ENCODE measurements around the gene EEPD1. TPM values are rescaled to one million over a fixed set of nuclear protein-coding genes. Genes with fewer than 3 reads are reported as not detected.

EEPD1 gene
- total and polyA plus RNA-seq, 2 donors (not counting 3 experiments of a cell fraction or from before 2014, with no cell fraction given): 0.40 to 0.42 TPM

- H3K9me1 ChIP-seq (replicated peaks; ENCODE audit: control insufficient read depth, extremely low read depth, insufficient read depth, low read length): no peaks in the 10 kb centered on the region
- no peak overlapping the region for H3K4me2 ChIP-seq (ENCODE audit: insufficient read depth, low read length)
- ChIA-PET POLR2A (no interaction called here), CTCF (interaction anchor here (1.5 to 5.9 kb wide), 3 partner anchors 15 to 295 kb away, joined by 4 to 115 read pairs (median 34); no protein-coding TSS in a partner anchor)
- no peaks in the 10 kb centered on the region for H3K36me3 ChIP-seq (ENCODE audit: control insufficient read depth in 2 of 2, extremely low read depth in 1 of 2, insufficient read depth in 2 of 2, low read length in 2 of 2)
- BruUV-seq (replicated peaks): no TSS peak
- FAIRE-seq (no peak), DNase-seq (ENCODE audit: low read depth, low spot score) (no peak)
- intact Hi-C loops (cut with micrococcal nuclease) (no loop called here), dilution Hi-C loops (cut with MboI; ENCODE audit: extremely low pct_ligation_motif_present, low sequenced_read_pairs) (no loop called here)
- H3K79me2 ChIP-seq (ENCODE audit: control insufficient read depth, insufficient read depth, low read length): no peaks in the 10 kb centered on the region
- H3K27me3 ChIP-seq (ENCODE audit: control insufficient read depth in 2 of 2, insufficient read depth in 2 of 2, low read length in 2 of 2): peaks cover 0 to 3% of the 10 kb centered on the region in 2 experiments
- no peak overlapping the region for H3K27ac ChIP-seq (ENCODE audit: insufficient read depth, low read depth, low read length)
- peaks cover 5% of the 10 kb centered on the region for H3K4me1 ChIP-seq (ENCODE audit: control insufficient read depth, extremely low read depth, insufficient read depth, low read length)
- no peaks in the 10 kb centered on the region for H4K20me1 ChIP-seq (replicated peaks; ENCODE audit: control insufficient read depth, extremely low read depth, insufficient read depth, low read length)
- H3K4me3 ChIP-seq (replicated peaks in 1 of 3; ENCODE audit: insufficient read depth in 1 of 3, low read depth in 1 of 3, low read length in 3 of 3): no peak overlapping the region
- H2AFZ ChIP-seq (ENCODE audit: low read depth, low read length): no peak overlapping the region
- H3K9ac ChIP-seq (replicated peaks; ENCODE audit: extremely low read depth, insufficient read depth, low read length): no peak overlapping the region
- TF ChIP-seq EZH2 (IDR thresholded peaks at IDR 0.05; ENCODE audit: borderline replicate concordance, low read depth, low read length, severe bottlenecking): no peak
- TF ChIP-seq FOS (IDR thresholded peaks at IDR 0.05; ENCODE audit: borderline replicate concordance, insufficient read depth, low read length): no peak
- TF ChIP-seq GATA2 (IDR thresholded peaks at IDR 0.05; ENCODE audit: insufficient read depth, insufficient read length, low read depth, low read length): no peak
- no peak for TF ChIP-seq POLR2A (IDR thresholded peaks at IDR 0.05; ENCODE audit: low read depth, low read length)
- no peak for TF ChIP-seq MYC (IDR thresholded peaks at IDR 0.05; ENCODE audit: low read depth, low read length)
- TF ChIP-seq MAX (IDR thresholded peaks at IDR 0.05; ENCODE audit: insufficient read depth, insufficient read length): no peak
- no peak for TF ChIP-seq CTCF (IDR thresholded peaks at IDR 0.05; ENCODE audit: extremely low read depth in 1 of 2, insufficient read depth in 1 of 2, low read depth in 1 of 2, low read length in 2 of 2)
- TF ChIP-seq JUN (IDR thresholded peaks at IDR 0.05; ENCODE audit: borderline replicate concordance, insufficient read depth, insufficient read length, low read depth): no peak
- no peak for TF ChIP-seq POLR2AphosphoS5 (IDR thresholded peaks at IDR 0.05; ENCODE audit: insufficient read depth, low read depth, low read length)
- no peaks in the 10 kb centered on the region for H3K9me3 ChIP-seq (replicated peaks; ENCODE audit: control insufficient read depth, insufficient read depth, low read length)
Observed at GRCh38 chr7:36316319-36316718, 163.3 kb downstream of the EEPD1 start.
